Aorta (tissue), 5 donors: ENCODE measurements around the gene ABI1. TPM values are rescaled to one million over a fixed set of nuclear protein-coding genes. Genes with fewer than 3 reads are reported as not detected.

Source experiments
- ATAC-seq: fragments of 200-7000 bp; cut with Tn5 transposase; one replicate; pipeline ENCODE4 v1.9.1; 2022; ENCODE audit warnings: moderate library complexity; ENCODE audit not compliant: low FRiP score
- DNase-seq, 2 donors: peaks; one replicate each; pipeline ENCODE4 v3.0.0-alpha.2; 2020
- H3K27ac ChIP-seq, 2 donors: one replicate each; pipeline ENCODE4 v1.5.1; 2013; ENCODE audit warnings: low read length in 2 of 2, mild to moderate bottlenecking in 2 of 2, moderate library complexity in 2 of 2, control low read depth in 1 of 2, inconsistent platforms in 1 of 2, low read depth in 1 of 2
- H3K27me3 ChIP-seq, 2 donors: one replicate each; pipeline ENCODE4 v1.6.1; 2013; ENCODE audit warnings: control low read depth in 1 of 2, low read length in 1 of 2, mild to moderate bottlenecking in 1 of 2, moderate library complexity in 1 of 2; ENCODE audit not compliant: insufficient read depth in 2 of 2, control insufficient read depth in 1 of 2
- H3K36me3 ChIP-seq, 2 donors: one replicate each; pipeline ENCODE4 v1.6.1; 2013; ENCODE audit warnings: control low read depth in 1 of 2, low read length in 1 of 2, mild to moderate bottlenecking in 1 of 2; ENCODE audit not compliant: insufficient read depth in 2 of 2, control insufficient read depth in 1 of 2
- H3K4me1 ChIP-seq, 2 donors: one replicate each; pipeline ENCODE4 v1.6.1; 2013; ENCODE audit warnings: low read length in 2 of 2, control low read depth in 1 of 2, mild to moderate bottlenecking in 1 of 2, moderate library complexity in 1 of 2; ENCODE audit not compliant: insufficient read depth in 2 of 2, control insufficient read depth in 1 of 2
- H3K4me3 ChIP-seq, 2 donors: one replicate each; pipeline ENCODE4 v1.5.1; 2013; ENCODE audit warnings: low read length in 2 of 2, control low read depth in 1 of 2, mild to moderate bottlenecking in 1 of 2
- H3K9me3 ChIP-seq: one replicate; pipeline ENCODE4 v1.6.1; 2013; ENCODE audit warnings: mild to moderate bottlenecking, low read length; ENCODE audit not compliant: control insufficient read depth
- WGBS, 2 donors: extraction: QIAGEN DNeasy Blood & Tissue Kit; methylation state at CpG; one replicate each; pipeline ENCODE4 v1.1.7; 2013; 5-methylcytosine and 5-hydroxymethylcytosine counted together
- intact Hi-C, 2 donors: fragments of 100-400 bp; cut with DNase I; formaldehyde crosslinking; loops; one replicate each; pipeline versions ENCODE4 v1.14.2 to v1.15.0; 2022
- polyA plus RNA-seq, 2 donors: library from polyadenylated mRNA; stranded (reverse); fragments of 200-250 nt; gene quantifications; one replicate each; pipeline ENCODE4 v1.2.3, GENCODE V29; 2013
- total RNA-seq, 2 donors: library from RNA; stranded (reverse); fragmentation: NEBNext Ultra II Directional; extraction: Animal tissue kit (Norgen Biotek cat#: 25700); gene quantifications; one replicate each; pipeline ENCODE4 v1.2.1, GENCODE V29; 2021
- donor health status: healthy with polysubstance abuse.
- donor health status: Bipolar disorder and iron deficiency.
- donor health status: DM: no; HTN: no; CAD: no.
- donor health status: DM: no; HTN: no; CAD: no.
- donor health status: DM: yes; HTN: yes; CAD: no.

The ABI1 gene
- total and polyA plus RNA-seq, 4 donors = 20.8 to 60.3 (median 40.9) TPM

GRCh38 chr10:26728957-26729356 is 131.8 kb downstream of the ABI1 start:
- no peaks in the 10 kb centered on the region for H3K4me1 ChIP-seq
- intact Hi-C loops = loop anchor here in 1 of 2 donors (5.0 kb wide), 1 partner anchor 133 kb away; the partner anchor contains the start of gene ABI1
- no peaks in the 10 kb centered on the region for H3K27me3 ChIP-seq
- no peaks in the 10 kb centered on the region for H3K36me3 ChIP-seq
- ATAC-seq (no peak), DNase-seq (no peak)
- no peaks in the 10 kb centered on the region for H3K9me3 ChIP-seq
- WGBS, 2 donors = 87 to 91% methylated on average over 7 of the region's 7 CpGs
- H3K4me3 ChIP-seq = no peak overlapping the region
- H3K27ac ChIP-seq = no peak overlapping the region

GRCh38 chr10:26727005-26727404 is 133.8 kb downstream of the ABI1 start:
- intact Hi-C loops = loop anchor here in 1 of 2 donors (2.0 to 5.0 kb wide), 2 partner anchors 135 to 154 kb away; partner anchors contain the start of gene ABI1
- no peak overlapping the region for H3K4me3 ChIP-seq
- H3K9me3 ChIP-seq = no peaks in the 10 kb centered on the region
- no peaks in the 10 kb centered on the region for H3K27me3 ChIP-seq
- H3K4me1 ChIP-seq = no peaks in the 10 kb centered on the region
- 95 to 100% methylated on average over 1 of the region's 1 CpG for WGBS, 2 donors
- DNase-seq (no peak), ATAC-seq (no peak)
- H3K27ac ChIP-seq = no peak overlapping the region
- no peaks in the 10 kb centered on the region for H3K36me3 ChIP-seq

- Histone ChIP-seq H3K4me1 (no peaks in the 10 kb centered on the region), H3K27ac (no peak overlapping the region), H3K36me3 (no peaks in the 10 kb centered on the region), H3K4me3 (no peak overlapping the region), H3K27me3 (no peaks in the 10 kb centered on the region), H3K9me3 (no peaks in the 10 kb centered on the region)
- peak; percentile 82 for ATAC-seq
- DNase-seq = peak; percentile 77 to 86
- intact Hi-C loops = loop anchor here (1.0 to 5.0 kb wide), 3 partner anchors 136 to 155 kb away; partner anchors contain the start of gene ABI1 (in 1 of the 2)
- 44 to 45% methylated on average over 8 of the region's 8 CpGs for WGBS, 2 donors
These were observed 134.7 kb downstream of the ABI1 start for GRCh38 chr10:26725837-26726727.

DNA sequence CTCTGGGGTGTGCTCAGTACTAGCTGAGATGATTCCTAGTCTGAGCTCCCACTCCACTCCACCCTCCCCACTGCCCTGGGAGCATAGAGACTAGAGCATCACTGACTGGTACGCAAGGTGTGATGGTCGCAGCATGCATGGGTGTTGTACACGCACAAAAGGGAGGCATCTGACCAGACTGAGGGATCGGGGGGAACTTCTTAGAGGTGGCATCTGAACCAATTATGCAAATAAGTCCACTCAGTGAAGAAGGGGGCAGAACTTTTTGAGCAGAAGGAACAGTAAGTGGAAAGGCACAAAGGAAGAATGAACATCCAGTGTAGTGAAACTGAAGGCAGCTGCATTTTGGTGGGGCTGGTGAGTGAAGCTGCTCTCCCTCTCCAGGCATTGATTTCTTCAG is 137.7 kb downstream of the ABI1 start:
- DNase-seq (no peak), ATAC-seq (no peak)
- no peaks in the 10 kb centered on the region for H3K27me3 ChIP-seq
- no peaks in the 10 kb centered on the region for H3K9me3 ChIP-seq
- no peak overlapping the region for H3K27ac ChIP-seq
- intact Hi-C loops = no loop called here
- WGBS, 2 donors = 82 to 92% methylated on average over 4 of the region's 4 CpGs
- H3K36me3 ChIP-seq = no peaks in the 10 kb centered on the region
- no peaks in the 10 kb centered on the region for H3K4me1 ChIP-seq
- H3K4me3 ChIP-seq = no peak overlapping the region

- H3K36me3 ChIP-seq = no peaks in the 10 kb centered on the region
- 94 to 95% methylated on average over 7 of the region's 7 CpGs for WGBS, 2 donors
- intact Hi-C loops = no loop called here
- no peak overlapping the region for H3K4me3 ChIP-seq
- no peaks in the 10 kb centered on the region for H3K27me3 ChIP-seq
- ATAC-seq (no peak), DNase-seq (no peak)
- no peak overlapping the region for H3K27ac ChIP-seq
- no peaks in the 10 kb centered on the region for H3K4me1 ChIP-seq
- H3K9me3 ChIP-seq = no peaks in the 10 kb centered on the region
These were observed 139.2 kb downstream of the ABI1 start for GRCh38 chr10:26721561-26721960.

DNA sequence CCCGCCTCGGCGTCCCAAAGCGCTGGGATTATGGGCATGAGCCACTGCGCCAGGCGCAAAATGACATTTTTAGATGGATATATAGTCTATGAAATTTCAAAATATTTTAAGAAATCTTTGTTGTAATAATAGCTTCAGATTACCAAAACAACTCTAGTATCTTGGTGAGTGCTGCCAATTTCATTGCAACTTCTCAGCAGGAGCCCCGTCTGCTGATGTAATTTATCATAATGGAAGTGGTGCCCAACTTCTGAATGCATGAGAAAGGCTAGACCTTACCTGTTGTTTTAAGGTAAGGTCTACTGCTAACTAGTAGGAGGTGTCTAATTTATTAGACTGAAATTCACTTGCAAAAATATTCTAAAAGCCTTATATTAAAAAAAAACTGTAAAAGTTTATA is 143.3 kb downstream of the ABI1 start:
- Histone ChIP-seq H3K27ac (no peak overlapping the region), H3K4me1 (no peaks in the 10 kb centered on the region), H3K36me3 (peaks cover 0 to 1% of the 10 kb centered on the region in 2 donors), H3K9me3 (no peaks in the 10 kb centered on the region), H3K4me3 (no peak overlapping the region), H3K27me3 (no peaks in the 10 kb centered on the region)
- intact Hi-C loops = no loop called here
- no peak for DNase-seq
- ATAC-seq = no peak
- 90 to 94% methylated on average over 7 of the region's 7 CpGs for WGBS, 2 donors

- Histone ChIP-seq H3K36me3 (peaks cover 0 to 1% of the 10 kb centered on the region in 2 donors), H3K27me3 (no peaks in the 10 kb centered on the region), H3K9me3 (no peaks in the 10 kb centered on the region), H3K27ac (no peak overlapping the region), H3K4me3 (no peak overlapping the region), H3K4me1 (no peaks in the 10 kb centered on the region)
- 79 to 93% methylated on average over 2 of the region's 2 CpGs for WGBS, 2 donors
- DNase-seq (no peak), ATAC-seq (no peak)
- intact Hi-C loops = no loop called here
These were observed 145.6 kb downstream of the ABI1 start for GRCh38 chr10:26715137-26715487.

- ATAC-seq (no peak), DNase-seq (no peak)
- H3K9me3 ChIP-seq = no peaks in the 10 kb centered on the region
- no peaks in the 10 kb centered on the region for H3K4me1 ChIP-seq
- no peak overlapping the region for H3K4me3 ChIP-seq
- H3K36me3 ChIP-seq = peaks cover 0 to 1% of the 10 kb centered on the region in 2 donors
- no peaks in the 10 kb centered on the region for H3K27me3 ChIP-seq
- H3K27ac ChIP-seq = no peak overlapping the region
- WGBS, 2 donors = 79 to 100% methylated on average over 1 of the region's 1 CpG
- intact Hi-C loops = no loop called here
These were observed 146.2 kb downstream of the ABI1 start for GRCh38 chr10:26714415-26715136.
